Thoracic aorta (tissue), 2 donors: Measurements from ENCODE around the gene PLCL2. TPM values are rescaled to one million over a fixed set of nuclear protein-coding genes. Genes with fewer than 3 reads are reported as not detected.

Source experiments
- ATAC-seq: fragments of 150-250 bp; one replicate; pipeline ENCODE4 v1.8.0; 2017; ENCODE audit warnings: low read depth; ENCODE audit not compliant: insufficient number of reproducible peaks, low FRiP score
- DNase-seq: peaks from one replicate; pipeline ENCODE4 v3.0.0-alpha.2; 2020; ENCODE audit warnings: low spot score
- H3K27ac ChIP-seq, 2 donors: fragments of 200-600 bp; sonication (generic); 1 replicate in 1 of 2; 2 replicates in 1 of 2; pipeline ENCODE4 v1.5.1; 2016; ENCODE audit warnings: mild to moderate bottlenecking in 2 of 2, moderate library complexity in 2 of 2
- H3K27me3 ChIP-seq: fragments of 200-600 bp; sonication (generic); replicated peaks from 2 replicates; pipeline ENCODE4 v1.6.0; 2016; ENCODE audit warnings: mild to moderate bottlenecking; ENCODE audit not compliant: insufficient read depth
- H3K36me3 ChIP-seq: fragments of 200-600 bp; sonication (generic); one replicate; pipeline ENCODE4 v1.5.1; 2016
- H3K4me1 ChIP-seq, 2 donors: fragments of 200-600 bp; sonication (generic); 1 replicate in 1 of 2; 2 replicates in 1 of 2; pipeline versions ENCODE4 v1.5.1 to v1.6.0; 2016; ENCODE audit warnings: low read depth in 2 of 2, mild to moderate bottlenecking in 1 of 2; ENCODE audit not compliant: control insufficient read depth in 1 of 2
- H3K4me3 ChIP-seq: fragments of 200-600 bp; sonication (generic); 2 replicates; pipeline ENCODE4 v1.5.1; 2016; ENCODE audit warnings: mild to moderate bottlenecking
- H3K9me3 ChIP-seq: fragments of 200-600 bp; sonication (generic); 2 replicates; pipeline ENCODE4 v1.5.1; 2016
- CTCF ChIP-seq: fragments of 200-600 bp; sonication (generic); IDR thresholded peaks from one replicate; pipeline ENCODE4 v1.5.1; 2019; ENCODE audit warnings: antibody characterized with exemption
- total RNA-seq, 2 donors: library from RNA; depleted of rRNA; stranded (reverse); fragments of >200 nt; gene quantifications; one replicate each; pipeline versions ENCODE4 v1.1.0 to v1.2.3, GENCODE V29; 2016

Gene PLCL2
- total RNA-seq, 2 donors from 2014 or later, result 6.9 to 17.1 TPM

- no peaks in the 10 kb centered on the region for H3K27me3 ChIP-seq
- DNase-seq (no peak), ATAC-seq (no peak)
- no peaks in the 10 kb centered on the region for H3K36me3 ChIP-seq
- TF ChIP-seq CTCF, result no peak
- peaks cover 0 to 6% of the 10 kb centered on the region in 2 donors for H3K4me1 ChIP-seq
- H3K4me3 ChIP-seq, result no peak overlapping the region
- H3K9me3 ChIP-seq, result no peaks in the 10 kb centered on the region
- H3K27ac ChIP-seq, result no peak overlapping the region
Observed at GRCh38 chr3:17035966-17036365, 151.2 kb downstream of the PLCL2 start.

GRCh38 chr3:17038141-17038540 is 153.4 kb downstream of the PLCL2 start:
- Histone ChIP-seq H3K27ac (no peak overlapping the region), H3K9me3 (no peaks in the 10 kb centered on the region), H3K36me3 (no peaks in the 10 kb centered on the region), H3K4me3 (no peak overlapping the region), H3K27me3 (no peaks in the 10 kb centered on the region), H3K4me1 (peaks cover 0 to 6% of the 10 kb centered on the region in 2 donors)
- ATAC-seq (no peak), DNase-seq (no peak)
- TF ChIP-seq CTCF, result no peak

- Histone ChIP-seq H3K36me3 (no peaks in the 10 kb centered on the region), H3K9me3 (no peaks in the 10 kb centered on the region), H3K4me3 (no peak overlapping the region), H3K27ac (no peak overlapping the region), H3K27me3 (no peaks in the 10 kb centered on the region), H3K4me1 (peaks cover 0 to 6% of the 10 kb centered on the region in 2 donors)
- ATAC-seq, result no peak
- no peak for DNase-seq
- TF ChIP-seq CTCF, result no peak
Observed at GRCh38 chr3:17038900-17039553, 154.3 kb downstream of the PLCL2 start.

- H3K4me1 ChIP-seq, result peaks cover 0 to 6% of the 10 kb centered on the region in 2 donors
- no peaks in the 10 kb centered on the region for H3K36me3 ChIP-seq
- H3K27me3 ChIP-seq, result no peaks in the 10 kb centered on the region
- DNase-seq (no peak), ATAC-seq (no peak)
- H3K4me3 ChIP-seq, result no peak overlapping the region
- H3K27ac ChIP-seq, result no peak overlapping the region
- no peak for TF ChIP-seq CTCF
- no peaks in the 10 kb centered on the region for H3K9me3 ChIP-seq
Observed at GRCh38 chr3:17039594-17039993, 154.8 kb downstream of the PLCL2 start.

GRCh38 chr3:17040322-17040989 is 155.7 kb downstream of the PLCL2 start:
- Histone ChIP-seq H3K4me3 (no peak overlapping the region), H3K27ac (no peak overlapping the region), H3K36me3 (peaks cover 2% of the 10 kb centered on the region), H3K9me3 (no peaks in the 10 kb centered on the region), H3K4me1 (peaks cover 0 to 6% of the 10 kb centered on the region in 2 donors), H3K27me3 (no peaks in the 10 kb centered on the region)
- TF ChIP-seq CTCF, result no peak
- DNase-seq (no peak), ATAC-seq (no peak)
